BE2C (cell line): ENCODE results near the gene FOXP4.
"Not testable (repeated sequence)": the region's sequence is repeated elsewhere in the genome, so short reads cannot be mapped to it uniquely, and the experiment has no call there.

ENCODE experiments used
- DNase-seq: peaks from one replicate; pipeline ENCODE4 v3.0.0-alpha.2; 2020
- H3K27me3 ChIP-seq: fragments of 250-450 bp; sonication (Bioruptor Pico); 2 replicates; pipeline ENCODE4 v1.5.1; 2020; ENCODE audit warnings: mild to moderate bottlenecking
- H3K36me3 ChIP-seq: fragments of 250-450 bp; sonication (Bioruptor Pico); 2 replicates; pipeline ENCODE4 v1.5.1; 2020; ENCODE audit warnings: mild to moderate bottlenecking
- H3K4me1 ChIP-seq: fragments of 250-450 bp; sonication (Bioruptor Pico); 2 replicates; pipeline ENCODE4 v1.5.1; 2020
- H3K4me3 ChIP-seq: 2 replicates; pipeline ENCODE4 v1.5.1; 2011; ENCODE audit warnings: low read depth, low read length
- H3K9me3 ChIP-seq: fragments of 250-450 bp; sonication (Bioruptor Pico); 2 replicates; pipeline ENCODE4 v1.5.1; 2020
- TF ChIP-seq, protein P1 (sequence below): IDR thresholded peaks from 2 replicates; pipeline ENCODE4 v1.5.1; 2012; ENCODE audit warnings: mild to moderate bottlenecking, low read depth, low read length

The FOXP4 gene

DNA sequence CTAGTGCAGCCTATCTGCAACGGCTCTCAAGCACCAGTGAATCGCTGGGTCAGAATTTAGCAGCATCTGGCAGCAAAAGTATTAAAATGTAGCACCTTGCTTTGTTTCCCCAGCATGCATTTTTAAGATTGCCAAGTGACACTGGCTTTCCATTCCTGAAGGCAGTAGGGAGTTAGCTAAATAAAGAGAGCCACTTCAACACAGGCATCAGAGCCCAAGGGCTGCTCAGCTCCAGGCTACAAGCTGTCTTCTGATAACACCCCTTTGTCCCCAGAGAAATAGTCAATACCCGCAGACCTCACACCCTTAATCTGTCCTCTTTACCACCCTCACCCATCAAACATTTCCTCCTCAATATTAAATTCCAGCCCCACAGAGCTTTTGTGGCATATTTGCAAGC is 72.4 kb downstream of the FOXP4 start:
- TF ChIP-seq, protein P1, sequence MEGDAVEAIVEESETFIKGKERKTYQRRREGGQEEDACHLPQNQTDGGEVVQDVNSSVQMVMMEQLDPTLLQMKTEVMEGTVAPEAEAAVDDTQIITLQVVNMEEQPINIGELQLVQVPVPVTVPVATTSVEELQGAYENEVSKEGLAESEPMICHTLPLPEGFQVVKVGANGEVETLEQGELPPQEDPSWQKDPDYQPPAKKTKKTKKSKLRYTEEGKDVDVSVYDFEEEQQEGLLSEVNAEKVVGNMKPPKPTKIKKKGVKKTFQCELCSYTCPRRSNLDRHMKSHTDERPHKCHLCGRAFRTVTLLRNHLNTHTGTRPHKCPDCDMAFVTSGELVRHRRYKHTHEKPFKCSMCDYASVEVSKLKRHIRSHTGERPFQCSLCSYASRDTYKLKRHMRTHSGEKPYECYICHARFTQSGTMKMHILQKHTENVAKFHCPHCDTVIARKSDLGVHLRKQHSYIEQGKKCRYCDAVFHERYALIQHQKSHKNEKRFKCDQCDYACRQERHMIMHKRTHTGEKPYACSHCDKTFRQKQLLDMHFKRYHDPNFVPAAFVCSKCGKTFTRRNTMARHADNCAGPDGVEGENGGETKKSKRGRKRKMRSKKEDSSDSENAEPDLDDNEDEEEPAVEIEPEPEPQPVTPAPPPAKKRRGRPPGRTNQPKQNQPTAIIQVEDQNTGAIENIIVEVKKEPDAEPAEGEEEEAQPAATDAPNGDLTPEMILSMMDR: no peak
- H3K36me3 ChIP-seq: no peaks in the 10 kb centered on the region
- no peak for DNase-seq
- H3K9me3 ChIP-seq: no peaks in the 10 kb centered on the region
- no peak overlapping the region for H3K4me3 ChIP-seq
- no peaks in the 10 kb centered on the region for H3K27me3 ChIP-seq
- no peaks in the 10 kb centered on the region for H3K4me1 ChIP-seq

DNA sequence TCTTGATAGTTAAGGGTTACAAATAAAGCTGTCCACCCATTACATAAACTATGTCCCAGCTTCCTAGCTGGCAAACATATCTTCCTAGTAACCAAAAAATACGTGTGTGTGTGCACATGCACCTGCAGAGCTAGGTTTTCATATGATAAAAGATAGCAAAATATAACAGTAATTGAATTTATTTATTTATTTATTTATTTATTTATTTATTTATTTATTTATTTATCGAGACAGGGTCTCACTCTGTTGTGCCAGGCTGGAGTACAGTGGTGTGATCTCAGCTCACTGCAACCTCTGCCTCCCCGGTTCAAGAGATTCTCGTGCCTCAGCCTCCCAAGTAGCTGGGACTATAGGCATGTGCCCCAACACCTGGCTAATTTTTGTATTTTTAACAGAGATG is 73.0 kb downstream of the FOXP4 start:
- DNase-seq, H3K9me3 ChIP-seq: not testable (repeated sequence)

DNA sequence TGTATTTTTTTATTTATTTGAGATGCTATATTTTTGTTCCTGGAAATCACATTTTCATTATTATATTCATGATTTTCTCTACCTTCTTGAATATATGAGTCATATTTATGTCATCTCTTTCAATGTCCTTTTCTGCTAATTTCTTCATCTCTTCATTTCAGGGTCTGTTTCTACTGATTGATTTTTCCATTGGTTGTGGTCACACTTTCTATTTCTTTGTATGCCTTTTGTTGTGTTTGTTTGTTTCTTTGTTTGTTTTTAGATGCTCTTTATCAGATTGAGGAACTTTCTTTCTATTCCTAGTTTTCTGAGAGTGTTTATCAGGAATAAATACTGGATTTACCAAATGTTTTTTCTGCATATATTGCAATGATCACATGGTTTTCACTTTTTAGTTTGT is 75.2 kb downstream of the FOXP4 start:
- DNase-seq: no peak
- Histone ChIP-seq H3K4me1 (no peaks in the 10 kb centered on the region), H3K9me3 (no peaks in the 10 kb centered on the region), H3K4me3 (no peak overlapping the region), H3K27me3 (no peaks in the 10 kb centered on the region), H3K36me3 (no peaks in the 10 kb centered on the region)
- TF ChIP-seq, protein P1: no peak

More for the DNA sequence above, 73.0 kb downstream of the FOXP4 start:
- H3K27me3 ChIP-seq, H3K4me3 ChIP-seq, H3K36me3 ChIP-seq, H3K4me1 ChIP-seq: not testable (repeated sequence)

DNA sequence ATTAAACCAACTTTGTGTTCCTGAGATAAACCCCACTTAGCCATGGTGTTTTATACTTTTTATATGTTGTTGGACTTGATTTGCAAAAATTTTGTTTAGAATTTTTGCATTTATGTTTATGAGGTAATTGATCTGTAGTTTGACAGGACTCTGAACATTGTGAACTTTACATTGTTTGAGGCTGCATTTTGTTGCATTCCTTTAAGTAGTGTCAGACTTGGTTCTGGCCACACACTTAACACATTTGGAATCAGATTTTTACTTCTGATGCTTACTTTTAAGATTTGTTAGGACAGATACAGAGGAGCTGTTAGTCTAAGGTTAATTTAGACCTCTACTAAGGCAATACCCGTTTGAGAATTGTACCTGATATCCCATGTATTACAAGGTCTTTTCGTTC is 75.6 kb downstream of the FOXP4 start:
- Histone ChIP-seq H3K9me3 (no peaks in the 10 kb centered on the region), H3K4me1 (no peaks in the 10 kb centered on the region), H3K36me3 (no peaks in the 10 kb centered on the region), H3K27me3 (no peaks in the 10 kb centered on the region), H3K4me3 (no peak overlapping the region)
- TF ChIP-seq, protein P1: no peak
- DNase-seq: no peak

DNA sequence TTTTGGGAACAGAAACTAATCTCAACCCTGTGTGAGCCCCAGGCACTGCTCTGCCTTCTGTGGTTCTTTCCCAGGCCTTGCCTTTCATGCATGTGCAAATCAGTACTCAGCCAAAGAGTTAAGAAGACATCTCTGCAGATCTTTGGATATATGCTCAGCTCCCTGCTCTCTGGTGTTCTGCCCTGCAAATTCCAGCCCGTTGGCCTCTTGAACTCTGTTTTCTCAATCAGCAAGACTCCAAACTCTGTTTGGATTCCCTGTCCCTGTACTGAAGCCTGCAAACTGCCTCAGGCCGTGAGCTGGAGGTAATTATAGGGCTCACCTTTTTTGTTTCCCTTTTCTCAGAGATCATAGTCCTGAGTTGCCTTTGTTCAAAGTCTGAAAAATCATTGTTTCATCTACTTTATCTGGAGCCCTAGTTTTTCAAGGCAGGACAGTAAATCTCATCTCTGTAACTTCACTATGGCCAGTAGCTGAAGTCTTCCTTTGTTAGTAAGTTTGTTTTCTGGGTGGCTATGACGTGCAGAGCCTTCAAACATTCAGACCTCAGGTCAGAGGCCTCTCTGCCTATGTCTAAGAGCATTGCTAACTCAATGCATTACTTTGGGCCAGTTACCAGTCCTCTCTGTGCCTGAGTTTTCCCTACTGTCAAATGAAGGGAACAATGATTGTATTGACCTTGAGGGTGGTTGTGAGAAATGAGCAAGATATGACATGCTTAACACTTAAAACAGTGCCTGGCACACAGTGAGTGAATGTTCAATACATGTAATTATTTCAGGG is 76.2 kb downstream of the FOXP4 start:
- no peak for DNase-seq
- H3K4me3 ChIP-seq: no peak overlapping the region
- H3K36me3 ChIP-seq: no peaks in the 10 kb centered on the region
- H3K27me3 ChIP-seq: no peaks in the 10 kb centered on the region
- no peaks in the 10 kb centered on the region for H3K9me3 ChIP-seq
- TF ChIP-seq, protein P1: no peak
- no peaks in the 10 kb centered on the region for H3K4me1 ChIP-seq

DNA sequence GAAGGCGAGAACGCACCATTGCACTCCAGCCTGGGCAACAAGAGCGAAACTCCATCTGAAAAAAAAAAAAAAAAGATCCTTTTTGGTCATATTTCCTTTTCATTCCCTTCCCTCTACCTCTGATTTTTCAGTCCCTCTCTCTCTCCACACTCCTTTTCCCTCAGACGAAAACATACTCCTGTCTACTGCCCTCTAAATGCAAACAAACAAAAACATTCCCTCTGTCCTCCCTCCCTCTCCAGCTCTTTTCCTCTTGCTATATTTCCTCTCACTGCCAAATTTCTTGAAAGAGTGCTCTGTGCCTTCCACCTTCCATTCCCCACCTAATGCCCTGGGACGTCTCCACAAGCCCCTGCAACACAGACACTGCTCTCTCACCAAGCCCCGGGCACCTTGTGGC is 77.1 kb downstream of the FOXP4 start:
- Histone ChIP-seq H3K36me3 (no peaks in the 10 kb centered on the region), H3K4me1 (no peaks in the 10 kb centered on the region), H3K4me3 (no peak overlapping the region), H3K9me3 (no peaks in the 10 kb centered on the region), H3K27me3 (no peaks in the 10 kb centered on the region)
- TF ChIP-seq, protein P1: no peak
- DNase-seq: no peak
